Measurements from ENCODE around the gene EFNA2. TPM values are rescaled to one million over a fixed set of nuclear protein-coding genes. Genes with fewer than 3 reads are reported as not detected.

The EFNA2 gene
- total and polyA plus RNA-seq, 2 of the 8 experiments (the other 6 are each of a cell fraction or from before 2014, with no cell fraction given), result 4.0 to 7.0 TPM

GRCh38 chr19:1327125-1327524 is 41.5 kb downstream of the EFNA2 start:
- H4K91ac ChIP-seq (replicated peaks; ENCODE audit: insufficient read length, low read length), result no peak overlapping the region
- DNase-seq (ENCODE audit: low read depth in 1 of 2, low spot score in 2 of 2) (no peak), FAIRE-seq (no peak)
- no peak overlapping the region for H2AK5ac ChIP-seq (ENCODE audit: low read depth, low read length)
- H3K27ac ChIP-seq (ENCODE audit: low read depth, low read length), result no peak overlapping the region
- peaks cover 0 to 4% (median 0%) of the 10 kb centered on the region in 4 experiments; a peak in 1 of 7 replicates for H3K4me1 ChIP-seq (replicated peaks in 1 of 4; ENCODE audit: control insufficient read depth in 3 of 4, insufficient read depth in 4 of 4, low read length in 3 of 4)
- no peaks in the 10 kb centered on the region for H4K20me1 ChIP-seq (replicated peaks in 1 of 2; ENCODE audit: control insufficient read depth in 1 of 2, insufficient read depth in 2 of 2, low read length in 2 of 2)
- no peak overlapping the region for H4K8ac ChIP-seq (ENCODE audit: extremely low read depth, insufficient read depth, low read length)
- no peak overlapping the region for H3K4me3 ChIP-seq (ENCODE audit: extremely low read depth in 1 of 4, insufficient read depth in 2 of 4, low read depth in 3 of 4, low read length in 4 of 4)
- H2BK20ac ChIP-seq (ENCODE audit: low read length), result no peak overlapping the region
- H3K14ac ChIP-seq (ENCODE audit: insufficient read length), result no peak overlapping the region
- no peak overlapping the region for H2BK15ac ChIP-seq (ENCODE audit: low read length)
- CTCF ChIA-PET (ENCODE audit: partially characterized antibody), result interaction anchor here (0.5 to 3.5 kb wide), 4 partner anchors 11 to 43 kb away, joined by 3 to 24 read pairs (median 3); no protein-coding TSS in a partner anchor
- H3K23ac ChIP-seq (ENCODE audit: insufficient read length), result no peak overlapping the region
- no peak overlapping the region for H3K56ac ChIP-seq (replicated peaks; ENCODE audit: insufficient read length, low read depth, low read length)
- H3K23me2 ChIP-seq (ENCODE audit: low read depth, low read length), result no peaks in the 10 kb centered on the region
- no peaks in the 10 kb centered on the region for H3K9me3 ChIP-seq (ENCODE audit: insufficient read depth in 2 of 2, low read depth in 1 of 2, low read length in 1 of 2)
- H3K9ac ChIP-seq (replicated peaks in 1 of 4; ENCODE audit: extremely low read depth in 1 of 4, low read depth in 3 of 4, low read length in 3 of 4), result no peak overlapping the region
- no peak overlapping the region for H2BK5ac ChIP-seq (ENCODE audit: low read depth, low read length)
- H4K5ac ChIP-seq (ENCODE audit: insufficient read length, low read depth, low read length), result no peak overlapping the region
- no peaks in the 10 kb centered on the region for H3K36me3 ChIP-seq (ENCODE audit: control insufficient read depth in 2 of 4, insufficient read depth in 4 of 4, low read length in 3 of 4)
- H3K27me3 ChIP-seq (replicated peaks in 1 of 4; ENCODE audit: control insufficient read depth in 3 of 4, extremely low read depth in 1 of 4, insufficient read depth in 3 of 4, low read length in 3 of 4), result no peaks in the 10 kb centered on the region; a peak in 1 of 7 replicates
- H2BK120ac ChIP-seq (replicated peaks; ENCODE audit: low read depth, low read length), result no peak overlapping the region
- WGBS, 2 experiments (ENCODE audit: extremely low coverage in 1 of 2, insufficient coverage in 1 of 2, insufficient read length in 1 of 2, insufficient replicate concordance in 2 of 2, low coverage in 1 of 2, low lambda C conversion rate in 2 of 2, missing lambda C conversion rate in 1 of 2), result 90% methylated on average over 9 of the region's 14 CpGs; no CpG with 5 or more reads in 1 of the 2 experiments
- H3K4ac ChIP-seq (replicated peaks; ENCODE audit: insufficient read length, low read depth, low read length), result no peak overlapping the region
- no peaks in the 10 kb centered on the region for H3K79me1 ChIP-seq (ENCODE audit: low read depth, low read length)
- H2AFZ ChIP-seq (ENCODE audit: low read length), result no peak overlapping the region
- POLR2A ChIA-PET (ENCODE audit: partially characterized antibody), result interaction anchor here (0.6 to 1.5 kb wide), 3 partner anchors 52 to 58 kb away, joined by 3 to 8 read pairs (median 4); partner anchors contain the start of genes CIRBP and FAM174C
- no peaks in the 10 kb centered on the region for H3K79me2 ChIP-seq (ENCODE audit: control insufficient read depth in 1 of 2, insufficient read depth in 2 of 2, low read length in 2 of 2)
- H3K4me2 ChIP-seq (ENCODE audit: insufficient read depth in 1 of 2, low read depth in 2 of 2, low read length in 2 of 2), result no peak overlapping the region
- no peak overlapping the region for H3K18ac ChIP-seq (ENCODE audit: extremely low read depth, low read length)
- no peak for TF ChIP-seq BCL11A (IDR thresholded peaks at IDR 0.05; ENCODE audit: low read depth in 2 of 2, low read length in 2 of 2)
- no peak for TF ChIP-seq POLR2A (IDR thresholded peaks at IDR 0.05; ENCODE audit: control extremely low read depth in 1 of 2, low read depth in 2 of 2, low read length in 2 of 2)
- no peak for TF ChIP-seq RXRA (IDR thresholded peaks at IDR 0.05; ENCODE audit: insufficient read depth, low read depth, low read length)
- no peak for TF ChIP-seq POLR2AphosphoS5 (IDR thresholded peaks at IDR 0.05; ENCODE audit: low read depth, low read length)
- TF ChIP-seq CREB1 (IDR thresholded peaks at IDR 0.05), result no peak
- no peak for TF ChIP-seq JUND (IDR thresholded peaks at IDR 0.05; ENCODE audit: low read length)
- TF ChIP-seq RBBP5 (IDR thresholded peaks at IDR 0.05; ENCODE audit: borderline replicate concordance, low read depth, low read length), result no peak
- H2BK12ac ChIP-seq (ENCODE audit: low read depth, low read length), result no peak overlapping the region
